Measurements from ENCODE around the gene TACO1. TPM values are rescaled to one million over a fixed set of nuclear protein-coding genes. Genes with fewer than 3 reads are reported as not detected.

The TACO1 gene
- total and polyA plus RNA-seq, 10 of the 15 experiments (the other 5 are each of a cell fraction or from before 2014, with no cell fraction given), result 8.5 to 38.6 (median 27.0) TPM

- FAIRE-seq (no peak), DNase-seq (ENCODE audit: low read depth, low spot score) (no peak), ATAC-seq (no peak)
- SMC1A ChIA-PET (ENCODE audit: uncharacterized antibody, unreplicated experiment), result interaction anchor here (0.9 to 2.6 kb wide), 4 partner anchors 10 to 184 kb away, joined by 3 to 17 read pairs (median 6); partner anchors contain the start of gene TACO1
- no peaks in the 10 kb centered on the region for H3K79me2 ChIP-seq (ENCODE audit: control insufficient read depth, insufficient read depth, low read length)
- H4K20me1 ChIP-seq (ENCODE audit: control insufficient read depth, insufficient read depth), result no peaks in the 10 kb centered on the region
- intact Hi-C loops (cut with micrococcal nuclease; ENCODE audit: unreplicated experiment) (no loop called here), in situ Hi-C loops (cut with MboI) (loop anchor here (5.0 kb wide), 1 partner anchor 188 kb away; no protein-coding TSS in a partner anchor)
- H2AFZ ChIP-seq (ENCODE audit: control insufficient read depth, low read depth, low read length), result no peak overlapping the region
- H3K9me3 ChIP-seq (replicated peaks; ENCODE audit: control insufficient read depth, insufficient read depth, low read length), result no peaks in the 10 kb centered on the region
- CTCF ChIA-PET, result interaction anchor here (0.6 to 8.1 kb wide), 4 partner anchors 9 to 184 kb away, joined by 3 to 162 read pairs (median 21); partner anchors contain the start of gene TACO1
- H3K4me1 ChIP-seq (ENCODE audit: control insufficient read depth, insufficient read depth, low read length), result no peaks in the 10 kb centered on the region
- BruUV-seq (replicated peaks), result no TSS peak
- TF ChIP-seq MXI1 (IDR thresholded peaks at IDR 0.05; ENCODE audit: low read depth, low read length) (no peak), ZNF217 (IDR thresholded peaks at IDR 0.05) (no peak), FOS (IDR thresholded peaks at IDR 0.05; ENCODE audit: borderline replicate concordance, extremely low read depth, insufficient read length) (no peak), SKIL (IDR thresholded peaks at IDR 0.05; ENCODE audit: low read depth, poor library complexity, severe bottlenecking) (no peak), NFIC (IDR thresholded peaks at IDR 0.05; ENCODE audit: low read depth, low read length) (no peak), GATAD2B (conservative IDR thresholded peaks at IDR 0.05; ENCODE audit: low read depth) (no peak), ZBTB33 (IDR thresholded peaks at IDR 0.05) (no peak), CEBPZ (IDR thresholded peaks at IDR 0.05; ENCODE audit: low read depth, low read length) (no peak)
- H3K9ac ChIP-seq (ENCODE audit: control insufficient read depth, insufficient read depth, low read length), result no peak overlapping the region
- H3K36me3 ChIP-seq (ENCODE audit: control insufficient read depth in 2 of 2, insufficient read depth in 2 of 2, low read length in 1 of 2), result peaks cover 10 to 12% of the 10 kb centered on the region in 2 experiments; a peak in 3 of 4 replicates
- no peak overlapping the region for H3K4me3 ChIP-seq
- 24% methylated on average over 6 of the region's 6 CpGs for WGBS (ENCODE audit: insufficient coverage, insufficient replicate concordance, low lambda C conversion rate, missing lambda C conversion rate)
- POLR2A ChIA-PET, result no interaction called here
- no peaks in the 10 kb centered on the region for H3K27me3 ChIP-seq (replicated peaks in 1 of 2; ENCODE audit: control insufficient read depth in 2 of 2, insufficient read depth in 2 of 2, low read length in 1 of 2)
- H3K4me2 ChIP-seq (ENCODE audit: control insufficient read depth, insufficient read depth), result no peak overlapping the region
- RAD21 ChIA-PET (ENCODE audit: unreplicated experiment), result interaction anchor here (1.5 to 2.8 kb wide), 2 partner anchors 182 to 184 kb away, joined by 4 to 42 read pairs; no protein-coding TSS in a partner anchor
- no peak overlapping the region for H3K27ac ChIP-seq (ENCODE audit: control insufficient read depth, insufficient read depth)
Observed at GRCh38 chr17:63609816-63610573, 9.3 kb downstream of the TACO1 start.
